Mesenchymal stem cell (in vitro differentiated cells and primary cell): ENCODE measurements around the gene RFX8.

ENCODE experiments used
- DNase-seq: peaks from one replicate; pipeline ENCODE4 v3.0.0-alpha.2; 2013
- H2AFZ ChIP-seq: one replicate; pipeline ENCODE4 v1.6.1; 2013; ENCODE audit warnings: low read depth, mild to moderate bottlenecking, control low read depth, inconsistent platforms, low read length, moderate library complexity
- H2AK5ac ChIP-seq: 2 replicates; pipeline ENCODE4 v1.6.1; 2013; ENCODE audit warnings: low read length, moderate library complexity, mild to moderate bottlenecking, inconsistent platforms; ENCODE audit not compliant: severe bottlenecking
- H2BK120ac ChIP-seq: one replicate; pipeline ENCODE4 v1.6.1; 2013; ENCODE audit warnings: low read depth, mild to moderate bottlenecking, inconsistent platforms, low read length, moderate library complexity
- H2BK12ac ChIP-seq, 2 experiments: one replicate each; pipeline ENCODE4 v1.6.1; 2013; ENCODE audit warnings: inconsistent platforms in 2 of 2, low read length in 2 of 2, mild to moderate bottlenecking in 2 of 2, moderate library complexity in 2 of 2, control low read depth in 1 of 2
- H2BK15ac ChIP-seq: one replicate; pipeline ENCODE4 v1.6.1; 2013; ENCODE audit warnings: mild to moderate bottlenecking, low read depth, inconsistent platforms; ENCODE audit not compliant: poor library complexity, severe bottlenecking
- H2BK5ac ChIP-seq: 2 replicates; pipeline ENCODE4 v1.6.1; 2013; ENCODE audit warnings: low read depth, mild to moderate bottlenecking, low read length, control low read depth, inconsistent platforms; ENCODE audit not compliant: poor library complexity, severe bottlenecking
- H3K14ac ChIP-seq, 2 experiments: one replicate each; pipeline ENCODE4 v1.6.1; 2013; ENCODE audit warnings: inconsistent platforms in 2 of 2, low read length in 2 of 2, control low read depth in 1 of 2, mild to moderate bottlenecking in 1 of 2, moderate library complexity in 1 of 2
- H3K18ac ChIP-seq, 2 experiments: one replicate each; pipeline ENCODE4 v1.6.1; 2013; ENCODE audit warnings: inconsistent platforms in 2 of 2, low read length in 2 of 2, control low read depth in 1 of 2, low read depth in 1 of 2, mild to moderate bottlenecking in 1 of 2
- H3K23ac ChIP-seq, 2 experiments: one replicate each; pipeline ENCODE4 v1.6.1; 2013; ENCODE audit warnings: inconsistent platforms in 2 of 2, low read length in 2 of 2, mild to moderate bottlenecking in 2 of 2, moderate library complexity in 2 of 2, control low read depth in 1 of 2
- H3K27ac ChIP-seq: 2 replicates; pipeline ENCODE4 v1.5.1; 2013; ENCODE audit warnings: mild to moderate bottlenecking, moderate library complexity, low read length, control low read depth, inconsistent platforms; ENCODE audit not compliant: poor library complexity, severe bottlenecking
- H3K27me3 ChIP-seq, 2 experiments: 2 replicates each; pipeline versions ENCODE4 v1.6.1 to v1.7.0; 2013; ENCODE audit warnings: low read length in 2 of 2, mild to moderate bottlenecking in 2 of 2, moderate library complexity in 2 of 2, control low read depth in 1 of 2, inconsistent platforms in 1 of 2; ENCODE audit not compliant: control insufficient read depth in 1 of 2, insufficient read depth in 1 of 2
- H3K36me3 ChIP-seq, 2 experiments: 2 replicates each; pipeline versions ENCODE4 v1.6.1 to v1.7.0; 2013; ENCODE audit warnings: low read length in 2 of 2, control low read depth in 1 of 2, inconsistent platforms in 1 of 2, low read depth in 1 of 2, mild to moderate bottlenecking in 1 of 2; ENCODE audit not compliant: insufficient read depth in 2 of 2, control insufficient read depth in 1 of 2
- H3K4ac ChIP-seq, 2 experiments: one replicate each; pipeline ENCODE4 v1.6.1; 2013; ENCODE audit warnings: inconsistent platforms in 2 of 2, low read length in 2 of 2, mild to moderate bottlenecking in 2 of 2, moderate library complexity in 2 of 2, control low read depth in 1 of 2, low read depth in 1 of 2
- H3K4me1 ChIP-seq: 2 replicates; pipeline ENCODE4 v1.6.1; 2013; ENCODE audit warnings: low read depth, low read length, control low read depth; ENCODE audit not compliant: control insufficient read depth, insufficient read depth
- H3K4me2 ChIP-seq: 2 replicates; pipeline ENCODE4 v1.6.1; 2013; ENCODE audit warnings: low read length, mild to moderate bottlenecking, inconsistent platforms; ENCODE audit not compliant: poor library complexity, severe bottlenecking
- H3K4me3 ChIP-seq, 2 experiments: 2 replicates each; pipeline versions ENCODE4 v1.5.1 to v1.7.0; 2013; ENCODE audit warnings: low read length in 2 of 2, mild to moderate bottlenecking in 2 of 2, control low read depth in 1 of 2, low read depth in 1 of 2; ENCODE audit not compliant: insufficient read depth in 1 of 2
- H3K79me1 ChIP-seq: replicated peaks from 2 replicates; pipeline ENCODE4 v1.6.1; 2013; ENCODE audit warnings: mild to moderate bottlenecking, control low read depth, low read length, inconsistent platforms; ENCODE audit not compliant: poor library complexity, severe bottlenecking
- H3K9ac ChIP-seq: 2 replicates; pipeline ENCODE4 v1.7.0; 2013; ENCODE audit warnings: mild to moderate bottlenecking, low read length, moderate library complexity
- H3K9me3 ChIP-seq: 2 replicates; pipeline ENCODE4 v1.7.0; 2013; ENCODE audit warnings: mild to moderate bottlenecking, low read length; ENCODE audit not compliant: control insufficient read depth
- H4K8ac ChIP-seq: one replicate; pipeline ENCODE4 v1.6.1; 2013; ENCODE audit warnings: inconsistent platforms, mild to moderate bottlenecking, low read length, moderate library complexity
- H4K91ac ChIP-seq: one replicate; pipeline ENCODE4 v1.6.1; 2013; ENCODE audit warnings: mild to moderate bottlenecking, low read length, inconsistent platforms
- WGBS: methylation state at CpG from one replicate; pipeline ENCODE4 v1.1.7; 2013; ENCODE audit warnings: mixed read lengths; 5-methylcytosine and 5-hydroxymethylcytosine counted together

Gene RFX8

GRCh38 chr2:101364878-101365277 is 110.0 kb downstream of the RFX8 start:
- WGBS: 91% methylated on average over 7 of the region's 7 CpGs
- Histone ChIP-seq H3K14ac (no peak overlapping the region), H4K8ac (no peak overlapping the region), H2BK12ac (no peak overlapping the region), H3K79me1 (no peaks in the 10 kb centered on the region), H2AFZ (no peak overlapping the region), H2AK5ac (no peak overlapping the region), H3K9ac (no peak overlapping the region), H2BK120ac (no peak overlapping the region), H3K18ac (no peak overlapping the region), H3K4me1 (no peaks in the 10 kb centered on the region), H2BK5ac (no peak overlapping the region), H2BK15ac (no peak overlapping the region), H3K4me3 (no peak overlapping the region), H3K27me3 (peaks cover 14 to 39% of the 10 kb centered on the region in 2 experiments), H3K4ac (no peak overlapping the region), H3K27ac (no peak overlapping the region), H3K4me2 (no peak overlapping the region), H3K36me3 (no peaks in the 10 kb centered on the region), H4K91ac (no peak overlapping the region), H3K23ac (no peak overlapping the region), H3K9me3 (no peaks in the 10 kb centered on the region)
- no peak for DNase-seq

- Histone ChIP-seq H2AK5ac (no peak overlapping the region), H3K9ac (no peak overlapping the region), H3K23ac (no peak overlapping the region), H2AFZ (no peak overlapping the region), H3K4ac (no peak overlapping the region), H4K8ac (no peak overlapping the region), H4K91ac (no peak overlapping the region), H3K4me3 (no peak overlapping the region), H2BK5ac (no peak overlapping the region), H3K18ac (no peak overlapping the region), H2BK12ac (no peak overlapping the region), H3K4me2 (no peak overlapping the region), H3K79me1 (no peaks in the 10 kb centered on the region), H3K14ac (no peak overlapping the region), H3K36me3 (no peaks in the 10 kb centered on the region), H2BK120ac (no peak overlapping the region), H3K4me1 (no peaks in the 10 kb centered on the region), H2BK15ac (no peak overlapping the region), H3K27ac (no peak overlapping the region), H3K9me3 (no peaks in the 10 kb centered on the region), H3K27me3 (peaks cover 9 to 36% of the 10 kb centered on the region in 2 experiments)
- DNase-seq: no peak
- 62% methylated on average over 2 of the region's 4 CpGs for WGBS
Observed at GRCh38 chr2:101362777-101363176, 112.1 kb downstream of the RFX8 start.

- no peak overlapping the region for H2AFZ ChIP-seq
- no peak overlapping the region for H3K23ac ChIP-seq
- H3K4me1 ChIP-seq: no peaks in the 10 kb centered on the region
- H3K4ac ChIP-seq: no peak overlapping the region
- no peak overlapping the region for H2BK5ac ChIP-seq
- no peak overlapping the region for H4K8ac ChIP-seq
- no peak overlapping the region for H3K18ac ChIP-seq
- no peak overlapping the region for H2AK5ac ChIP-seq
- H3K9ac ChIP-seq: no peak overlapping the region
- H3K27me3 ChIP-seq: peaks cover 9 to 36% of the 10 kb centered on the region in 2 experiments
- no peaks in the 10 kb centered on the region for H3K79me1 ChIP-seq
- WGBS: 77% methylated on average over 2 of the region's 3 CpGs
- H4K91ac ChIP-seq: no peak overlapping the region
- no peak overlapping the region for H2BK120ac ChIP-seq
- DNase-seq: no peak
- no peaks in the 10 kb centered on the region for H3K9me3 ChIP-seq
- H3K4me3 ChIP-seq: no peak overlapping the region
- no peak overlapping the region for H3K27ac ChIP-seq
- H3K4me2 ChIP-seq: no peak overlapping the region
- no peak overlapping the region for H2BK12ac ChIP-seq
- H3K14ac ChIP-seq: no peak overlapping the region
- no peak overlapping the region for H2BK15ac ChIP-seq
- no peaks in the 10 kb centered on the region for H3K36me3 ChIP-seq
Observed at GRCh38 chr2:101362316-101362715, 112.6 kb downstream of the RFX8 start.

- 82% methylated on average over 2 of the region's 2 CpGs for WGBS
- no peak overlapping the region for H2BK5ac ChIP-seq
- no peaks in the 10 kb centered on the region for H3K4me1 ChIP-seq
- H3K4me3 ChIP-seq: no peak overlapping the region
- H3K23ac ChIP-seq: no peak overlapping the region
- no peak overlapping the region for H4K8ac ChIP-seq
- no peak overlapping the region for H2BK120ac ChIP-seq
- H2BK12ac ChIP-seq: no peak overlapping the region
- no peak overlapping the region for H3K4ac ChIP-seq
- peaks cover 9 to 36% of the 10 kb centered on the region in 2 experiments for H3K27me3 ChIP-seq
- H3K36me3 ChIP-seq: no peaks in the 10 kb centered on the region
- H4K91ac ChIP-seq: no peak overlapping the region
- no peaks in the 10 kb centered on the region for H3K9me3 ChIP-seq
- no peak overlapping the region for H2AFZ ChIP-seq
- H2AK5ac ChIP-seq: no peak overlapping the region
- H3K9ac ChIP-seq: no peak overlapping the region
- H3K14ac ChIP-seq: no peak overlapping the region
- H3K18ac ChIP-seq: no peak overlapping the region
- no peak overlapping the region for H3K27ac ChIP-seq
- no peak overlapping the region for H2BK15ac ChIP-seq
- H3K4me2 ChIP-seq: no peak overlapping the region
- no peaks in the 10 kb centered on the region for H3K79me1 ChIP-seq
- DNase-seq: no peak
Observed at GRCh38 chr2:101361522-101361921, 113.4 kb downstream of the RFX8 start.
